Type B pancreatic cell (in vitro differentiated cells): ENCODE results near the gene TIGD1. TPM values are rescaled to one million over a fixed set of nuclear protein-coding genes. Genes with fewer than 3 reads are reported as not detected.
A peak's percentile ranks its signal among the peaks of the same experiment; 100 is the strongest.

Source experiments
- DNase-seq: peaks from one replicate; pipeline ENCODE4 v3.0.0; 2021; ENCODE audit warnings: mixed read lengths; ENCODE audit not compliant: unreplicated experiment; ENCODE audit errors: extremely low spot score
- H3K27ac Mint-ChIP-seq: 2 replicates; pipeline ENCODE4 v1.8.0; 2021; ENCODE audit warnings: mild to moderate bottlenecking, mixed read lengths
- H3K27me3 Mint-ChIP-seq: 2 replicates; pipeline ENCODE4 v1.8.0; 2021; ENCODE audit warnings: mixed read lengths
- H3K36me3 Mint-ChIP-seq: 2 replicates; pipeline ENCODE4 v1.8.0; 2021; ENCODE audit warnings: mixed read lengths
- H3K4me1 Mint-ChIP-seq: one replicate; pipeline ENCODE4 v1.8.0; 2021; ENCODE audit warnings: mixed read lengths; ENCODE audit not compliant: unreplicated experiment
- H3K4me3 Mint-ChIP-seq: 2 replicates; pipeline ENCODE4 v1.8.0; 2021; ENCODE audit warnings: mild to moderate bottlenecking, mixed read lengths
- H3K9me3 Mint-ChIP-seq: 2 replicates; pipeline ENCODE4 v1.8.0; 2021; ENCODE audit warnings: mixed read lengths
- total RNA-seq: library from RNA; stranded (reverse); gene quantifications from 2 replicates; pipeline ENCODE4 v1.2.1, GENCODE V29; 2021; ENCODE audit warnings: low replicate concordance
- TF ChIP-seq, protein P1 (sequence below): fragments of 200-600 bp; sonication (generic); conservative IDR thresholded peaks from 2 replicates; pipeline ENCODE4 v1.5.0; 2021; ENCODE audit warnings: antibody characterized with exemption, mild to moderate bottlenecking

Gene TIGD1
- total RNA-seq, 1 donor from 2014 or later: 10.8 TPM

DNA sequence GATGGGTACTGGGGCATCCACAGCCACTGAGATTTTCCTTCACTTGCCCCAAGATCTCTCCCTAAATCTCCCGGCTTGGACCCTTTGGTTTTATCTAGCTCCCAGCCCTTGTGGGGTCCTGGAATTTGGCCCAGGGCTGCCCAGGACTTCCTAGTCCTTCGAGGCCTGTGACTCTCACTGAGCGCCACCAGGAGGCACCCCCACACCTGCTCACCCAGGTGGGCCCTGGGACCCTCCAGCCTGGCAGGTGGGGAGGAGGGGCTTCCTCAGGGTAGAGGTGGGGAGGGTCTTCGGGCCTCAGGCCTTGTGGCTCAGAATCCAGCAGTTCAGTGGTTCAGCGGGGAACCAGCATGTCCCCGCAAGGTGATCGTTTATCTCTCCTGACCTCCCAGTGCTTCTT is 42.1 kb downstream of the TIGD1 start:
- Mint-ChIP-seq H3K4me1 (peaks cover 10% of the 10 kb centered on the region), H3K27me3 (peaks cover 58% of the 10 kb centered on the region)

GRCh38 chr2:232506709-232507108 is 43.6 kb downstream of the TIGD1 start:
- H3K27me3 Mint-ChIP-seq: peaks cover 65% of the 10 kb centered on the region
- TF ChIP-seq, protein P1, sequence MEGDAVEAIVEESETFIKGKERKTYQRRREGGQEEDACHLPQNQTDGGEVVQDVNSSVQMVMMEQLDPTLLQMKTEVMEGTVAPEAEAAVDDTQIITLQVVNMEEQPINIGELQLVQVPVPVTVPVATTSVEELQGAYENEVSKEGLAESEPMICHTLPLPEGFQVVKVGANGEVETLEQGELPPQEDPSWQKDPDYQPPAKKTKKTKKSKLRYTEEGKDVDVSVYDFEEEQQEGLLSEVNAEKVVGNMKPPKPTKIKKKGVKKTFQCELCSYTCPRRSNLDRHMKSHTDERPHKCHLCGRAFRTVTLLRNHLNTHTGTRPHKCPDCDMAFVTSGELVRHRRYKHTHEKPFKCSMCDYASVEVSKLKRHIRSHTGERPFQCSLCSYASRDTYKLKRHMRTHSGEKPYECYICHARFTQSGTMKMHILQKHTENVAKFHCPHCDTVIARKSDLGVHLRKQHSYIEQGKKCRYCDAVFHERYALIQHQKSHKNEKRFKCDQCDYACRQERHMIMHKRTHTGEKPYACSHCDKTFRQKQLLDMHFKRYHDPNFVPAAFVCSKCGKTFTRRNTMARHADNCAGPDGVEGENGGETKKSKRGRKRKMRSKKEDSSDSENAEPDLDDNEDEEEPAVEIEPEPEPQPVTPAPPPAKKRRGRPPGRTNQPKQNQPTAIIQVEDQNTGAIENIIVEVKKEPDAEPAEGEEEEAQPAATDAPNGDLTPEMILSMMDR: no peak

More for the DNA sequence above, 42.1 kb downstream of the TIGD1 start:
- no peaks in the 10 kb centered on the region for H3K9me3 Mint-ChIP-seq
- DNase-seq: no peak
- H3K4me3 Mint-ChIP-seq: no peak overlapping the region
- no peak overlapping the region for H3K27ac Mint-ChIP-seq
- TF ChIP-seq, protein P1: no peak
- no peaks in the 10 kb centered on the region for H3K36me3 Mint-ChIP-seq

DNA sequence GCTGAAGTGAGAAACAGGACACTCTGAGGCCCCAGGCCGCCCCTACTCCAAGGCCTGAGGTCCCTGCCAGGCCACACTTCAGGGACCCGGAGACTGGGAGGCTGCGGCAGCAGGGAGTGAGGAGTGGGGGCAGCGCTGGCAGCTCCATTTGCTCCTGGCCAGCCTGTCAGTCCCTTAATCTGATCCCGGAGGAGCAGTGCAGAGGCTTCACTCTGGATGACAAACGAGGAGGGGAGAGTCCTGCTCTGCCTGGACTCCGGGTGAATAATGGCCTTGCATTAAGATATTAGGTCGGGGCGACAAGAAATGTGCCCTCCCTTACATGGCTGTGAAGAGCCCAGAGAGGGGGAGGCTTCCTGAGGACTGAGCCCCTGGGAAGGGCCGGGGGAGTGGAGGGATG is 44.5 kb downstream of the TIGD1 start:
- H3K27me3 Mint-ChIP-seq: peaks cover 67% of the 10 kb centered on the region
- peaks cover 9% of the 10 kb centered on the region for H3K4me1 Mint-ChIP-seq
- TF ChIP-seq, protein P1: no peak
- no peaks in the 10 kb centered on the region for H3K36me3 Mint-ChIP-seq
- H3K27ac Mint-ChIP-seq: no peak overlapping the region
- H3K4me3 Mint-ChIP-seq: no peak overlapping the region
- DNase-seq: no peak
- H3K9me3 Mint-ChIP-seq: no peaks in the 10 kb centered on the region

More at GRCh38 chr2:232506709-232507108, 43.6 kb downstream of the TIGD1 start:
- H3K27ac Mint-ChIP-seq: no peak overlapping the region
- H3K4me1 Mint-ChIP-seq: peaks cover 9% of the 10 kb centered on the region
- H3K4me3 Mint-ChIP-seq: no peak overlapping the region
- no peaks in the 10 kb centered on the region for H3K9me3 Mint-ChIP-seq
- DNase-seq: no peak
- H3K36me3 Mint-ChIP-seq: no peaks in the 10 kb centered on the region

DNA sequence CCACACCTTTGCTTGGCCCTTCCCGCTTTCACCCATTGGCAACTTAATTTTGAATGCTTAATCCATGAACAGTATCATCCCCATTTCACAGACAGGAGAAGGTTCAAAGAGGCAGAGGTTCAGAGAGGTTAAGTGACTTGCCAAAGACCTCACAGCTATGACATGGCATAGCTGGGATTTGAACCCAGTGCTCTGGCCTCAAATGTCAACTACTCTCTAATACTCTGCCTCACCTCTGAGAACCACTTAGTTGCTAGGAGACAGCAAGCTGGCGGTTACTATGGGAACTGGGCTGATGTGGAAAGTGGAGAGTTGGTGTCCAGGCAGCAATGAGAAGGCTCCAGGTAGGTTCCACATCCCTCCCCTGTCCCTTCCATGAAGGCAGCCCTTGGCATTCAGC is 45.9 kb downstream of the TIGD1 start:
- Mint-ChIP-seq H3K4me1 (peaks cover 9% of the 10 kb centered on the region), H3K36me3 (no peaks in the 10 kb centered on the region), H3K4me3 (no peak overlapping the region), H3K27me3 (peaks cover 65% of the 10 kb centered on the region), H3K27ac (peak overlapping the region; percentile 50), H3K9me3 (no peaks in the 10 kb centered on the region)
- DNase-seq: no peak
- TF ChIP-seq, protein P1: no peak

GRCh38 chr2:232503809-232504323 is 46.5 kb downstream of the TIGD1 start:
- Mint-ChIP-seq H3K27ac (peak overlapping the region; percentile 50), H3K4me3 (peak overlapping the region; percentile 66), H3K27me3 (peaks cover 65% of the 10 kb centered on the region), H3K4me1 (peaks cover 9% of the 10 kb centered on the region), H3K36me3 (no peaks in the 10 kb centered on the region), H3K9me3 (no peaks in the 10 kb centered on the region)
- TF ChIP-seq, protein P1: no peak
- no peak for DNase-seq
